ENCODE data around the gene FLOT1.

FLOT1 gene

DNA sequence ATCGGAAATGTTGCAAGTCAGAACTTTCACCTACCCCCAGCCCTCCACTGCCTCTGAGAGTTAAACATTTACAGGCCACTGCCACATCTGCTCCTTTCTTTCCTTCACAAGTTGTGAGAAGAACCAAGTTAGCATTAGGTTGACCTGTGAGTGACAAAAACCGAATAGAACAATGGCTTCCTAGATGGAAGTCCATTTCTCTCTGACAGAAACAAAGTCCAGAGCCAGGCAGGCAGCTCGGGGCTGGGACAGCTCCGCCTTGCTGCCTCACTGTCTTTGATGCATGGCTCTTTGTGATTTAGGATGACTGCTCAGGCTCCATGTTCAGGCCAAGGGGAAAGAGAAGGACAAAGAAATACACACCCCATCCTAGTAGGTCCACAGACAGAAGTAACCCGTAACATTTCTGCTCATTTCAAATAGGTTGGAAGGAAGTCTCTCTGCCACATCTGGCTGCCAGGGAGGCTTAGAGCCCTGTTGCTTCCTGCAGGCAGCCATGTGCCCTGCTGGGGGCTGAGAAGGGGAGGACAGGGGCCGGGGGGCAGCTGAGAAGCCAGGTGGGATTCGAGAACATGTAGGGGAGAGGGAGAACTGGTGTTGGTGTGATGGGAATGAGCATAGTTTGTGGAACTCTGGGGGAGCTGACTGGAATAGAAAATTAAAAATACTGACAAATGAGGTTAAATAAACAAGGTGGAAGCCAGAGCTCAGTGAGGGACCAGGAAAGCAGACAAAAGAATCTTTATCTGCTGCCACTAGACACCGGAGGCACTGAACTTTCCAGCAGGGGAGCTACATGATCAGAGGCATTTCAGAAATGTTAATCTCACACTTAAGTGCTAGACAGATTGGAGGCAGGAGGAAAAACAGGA is 21.4 kb upstream of the FLOT1 start:
- DNase-seq: no peak
- H3K27me3 ChIP-seq: no peaks in the 10 kb centered on the region
- H3K4me1 ChIP-seq: peaks cover 5% of the 10 kb centered on the region; the same call in 1 of the 2 replicates
- no peaks in the 10 kb centered on the region for H3K9me3 ChIP-seq
- TF ChIP-seq, protein P1, sequence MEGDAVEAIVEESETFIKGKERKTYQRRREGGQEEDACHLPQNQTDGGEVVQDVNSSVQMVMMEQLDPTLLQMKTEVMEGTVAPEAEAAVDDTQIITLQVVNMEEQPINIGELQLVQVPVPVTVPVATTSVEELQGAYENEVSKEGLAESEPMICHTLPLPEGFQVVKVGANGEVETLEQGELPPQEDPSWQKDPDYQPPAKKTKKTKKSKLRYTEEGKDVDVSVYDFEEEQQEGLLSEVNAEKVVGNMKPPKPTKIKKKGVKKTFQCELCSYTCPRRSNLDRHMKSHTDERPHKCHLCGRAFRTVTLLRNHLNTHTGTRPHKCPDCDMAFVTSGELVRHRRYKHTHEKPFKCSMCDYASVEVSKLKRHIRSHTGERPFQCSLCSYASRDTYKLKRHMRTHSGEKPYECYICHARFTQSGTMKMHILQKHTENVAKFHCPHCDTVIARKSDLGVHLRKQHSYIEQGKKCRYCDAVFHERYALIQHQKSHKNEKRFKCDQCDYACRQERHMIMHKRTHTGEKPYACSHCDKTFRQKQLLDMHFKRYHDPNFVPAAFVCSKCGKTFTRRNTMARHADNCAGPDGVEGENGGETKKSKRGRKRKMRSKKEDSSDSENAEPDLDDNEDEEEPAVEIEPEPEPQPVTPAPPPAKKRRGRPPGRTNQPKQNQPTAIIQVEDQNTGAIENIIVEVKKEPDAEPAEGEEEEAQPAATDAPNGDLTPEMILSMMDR (IDR thresholded peaks at IDR 0.05; ENCODE audit: low read depth, low read length): no peak
- H3K4me3 ChIP-seq (ENCODE audit: low read depth, low read length): no peak overlapping the region
- no peaks in the 10 kb centered on the region for H3K36me3 ChIP-seq

DNA sequence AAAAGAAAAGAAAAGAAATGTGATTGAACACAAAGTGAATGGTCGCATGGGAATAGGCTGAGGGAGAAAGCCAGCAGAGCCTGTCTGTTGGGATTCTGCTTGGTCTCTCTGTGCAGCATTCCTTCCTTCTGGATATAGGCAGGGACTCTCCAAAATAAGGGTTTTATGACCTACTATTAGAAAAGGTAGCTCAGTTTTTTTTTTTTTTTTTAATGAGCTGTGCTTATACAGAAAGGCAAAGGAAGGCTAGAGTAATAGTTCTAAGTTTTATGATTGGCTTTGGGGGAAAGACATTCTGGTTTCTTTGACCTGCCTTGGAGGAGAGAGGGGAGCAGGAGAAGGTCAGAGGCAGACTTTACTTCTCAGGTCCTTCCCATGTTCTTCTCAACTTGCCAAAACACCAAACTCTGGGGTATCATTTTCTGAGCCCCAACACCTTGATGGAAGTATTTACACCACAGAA is 20.7 kb upstream of the FLOT1 start:
- H3K27me3 ChIP-seq: no peaks in the 10 kb centered on the region
- no peak overlapping the region for H3K4me3 ChIP-seq (ENCODE audit: low read depth, low read length)
- H3K4me1 ChIP-seq: peaks cover 5% of the 10 kb centered on the region; the same call in 1 of the 2 replicates
- no peaks in the 10 kb centered on the region for H3K36me3 ChIP-seq
- H3K9me3 ChIP-seq: no peaks in the 10 kb centered on the region
- TF ChIP-seq, protein P1 (IDR thresholded peaks at IDR 0.05; ENCODE audit: low read depth, low read length): no peak
- DNase-seq: no peak

DNA sequence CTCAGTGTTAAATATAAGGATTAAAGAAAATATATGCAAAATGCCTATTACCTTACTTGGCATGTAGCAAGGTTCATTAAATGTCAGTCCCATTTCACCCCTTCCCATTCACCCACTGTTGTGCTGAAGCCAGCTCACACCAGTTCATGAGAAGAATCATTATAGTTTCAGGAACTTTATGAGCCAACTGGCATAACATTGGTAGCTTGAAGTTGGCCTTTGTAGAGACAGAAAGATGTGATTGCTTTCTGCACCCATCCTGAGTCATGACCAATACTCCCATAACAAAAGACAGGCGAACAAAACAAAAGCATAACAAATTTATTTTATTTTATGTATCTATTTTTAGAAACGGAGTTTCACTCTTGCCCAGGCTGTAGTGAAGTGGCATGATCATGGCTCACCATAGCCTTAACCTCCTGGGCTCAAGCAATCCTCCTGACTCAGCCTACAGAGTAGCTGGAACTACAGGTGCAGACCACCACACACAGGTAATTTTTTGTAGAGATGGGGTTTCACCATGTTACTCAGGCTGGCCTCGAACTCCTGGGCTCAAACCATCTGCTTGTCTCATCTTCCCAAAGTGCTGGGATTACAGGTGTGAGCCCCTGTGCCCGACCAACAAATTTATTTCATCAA is 19.4 kb upstream of the FLOT1 start:
- no peaks in the 10 kb centered on the region for H3K9me3 ChIP-seq
- TF ChIP-seq, protein P1 (IDR thresholded peaks at IDR 0.05; ENCODE audit: low read depth, low read length): no peak
- no peak overlapping the region for H3K4me3 ChIP-seq (ENCODE audit: low read depth, low read length)
- no peaks in the 10 kb centered on the region for H3K36me3 ChIP-seq
- DNase-seq: no peak
- H3K4me1 ChIP-seq: peaks cover 5% of the 10 kb centered on the region; the same call in 1 of the 2 replicates
- no peaks in the 10 kb centered on the region for H3K27me3 ChIP-seq

DNA sequence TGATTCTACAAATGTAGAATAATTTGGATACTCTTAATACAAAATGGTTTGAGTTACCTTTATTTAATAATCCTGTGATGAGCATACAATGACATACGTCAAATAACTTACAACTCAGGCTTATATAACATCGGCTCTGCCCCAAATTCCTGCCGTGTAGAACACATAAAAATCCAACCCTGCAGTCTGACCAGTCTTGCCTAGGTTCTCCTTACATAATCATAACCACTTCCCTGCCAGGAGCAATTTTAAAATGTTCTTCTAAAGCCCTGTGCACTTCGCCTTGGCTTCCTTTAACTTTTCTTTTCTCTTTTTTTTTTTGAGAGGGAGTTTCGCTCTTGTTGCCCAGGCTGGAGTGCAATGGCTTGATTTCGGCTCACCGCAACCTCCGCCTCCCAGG is 18.1 kb upstream of the FLOT1 start:
- no peaks in the 10 kb centered on the region for H3K27me3 ChIP-seq
- no peaks in the 10 kb centered on the region for H3K9me3 ChIP-seq
- H3K36me3 ChIP-seq: no peaks in the 10 kb centered on the region
- TF ChIP-seq, protein P1 (IDR thresholded peaks at IDR 0.05; ENCODE audit: low read depth, low read length): no peak
- peaks cover 5% of the 10 kb centered on the region; the same call in 1 of the 2 replicates for H3K4me1 ChIP-seq
- H3K4me3 ChIP-seq (ENCODE audit: low read depth, low read length): no peak overlapping the region
- no peak for DNase-seq

DNA sequence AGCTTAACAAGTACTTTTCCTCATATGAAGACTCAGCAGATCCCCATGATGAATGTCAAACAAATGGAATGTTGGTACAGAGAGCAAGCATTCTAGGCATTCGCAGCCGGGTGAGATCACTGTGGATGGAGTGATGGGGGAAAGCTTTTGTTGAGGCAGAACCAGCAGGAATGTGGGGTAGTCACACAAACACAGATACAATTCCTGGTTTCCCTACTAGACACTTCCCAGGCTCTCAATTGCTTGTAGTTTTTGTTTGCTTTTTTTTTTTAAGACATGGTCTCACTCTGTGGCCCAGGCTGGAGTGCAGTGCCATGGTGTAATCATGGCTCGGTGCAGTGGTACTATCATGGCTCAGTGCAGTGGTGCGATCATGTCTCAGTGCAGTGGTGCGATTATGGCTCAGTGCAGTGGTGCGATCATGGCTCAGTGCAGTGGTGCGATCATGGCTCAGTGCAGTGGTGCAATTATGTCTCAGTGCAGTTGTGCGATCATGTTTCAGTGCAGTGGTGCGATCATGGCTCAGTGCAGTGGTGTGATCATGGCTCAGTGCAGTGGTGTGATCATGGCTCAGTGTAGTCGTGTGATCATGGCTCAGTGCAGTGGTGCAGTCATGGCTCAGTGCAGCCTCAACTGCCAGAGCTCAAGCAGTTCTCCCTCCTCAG is 17.2 kb upstream of the FLOT1 start:
- H3K9me3 ChIP-seq: no peaks in the 10 kb centered on the region
- H3K4me1 ChIP-seq: peaks cover 5% of the 10 kb centered on the region; the same call in 1 of the 2 replicates
- no peak overlapping the region for H3K4me3 ChIP-seq (ENCODE audit: low read depth, low read length)
- TF ChIP-seq, protein P1 (IDR thresholded peaks at IDR 0.05; ENCODE audit: low read depth, low read length): no peak
- H3K36me3 ChIP-seq: no peaks in the 10 kb centered on the region
- DNase-seq: no peak
- H3K27me3 ChIP-seq: no peaks in the 10 kb centered on the region
